SK-N-SH (cell line): ENCODE results near the gene PIK3R2. TPM values are rescaled to one million over a fixed set of nuclear protein-coding genes. Genes with fewer than 3 reads are reported as not detected.

Experiments
- CTCF ChIA-PET: fragments of 300-600, 350-600 bp; formaldehyde crosslinking; extraction: SDS; loops from one replicate; lab custom pipeline; 2021; lab: Yijun Ruan, JAX
- POLR2A ChIA-PET: fragments of 350-600 bp; sonication (Branson Sonifier 250); formaldehyde crosslinking; extraction: SDS; loops from one replicate; lab custom pipeline; 2020; ENCODE audit warnings: antibody characterized with exemption, inconsistent platforms; lab: Yijun Ruan, JAX
- DNase-seq: peaks from one replicate; pipeline ENCODE4 v3.0.0; 2012
- H2AFZ ChIP-seq: fragments of 200-600 bp; sonication (generic); 2 replicates; pipeline ENCODE4 v1.8.1; 2016; ENCODE audit warnings: antibody characterized with exemption, mild to moderate bottlenecking, low read depth
- H3F3A ChIP-seq: fragments of 200-600 bp; sonication (generic); replicated peaks from 2 replicates; pipeline ENCODE3; 2016; ENCODE audit warnings: antibody characterized with exemption, mild to moderate bottlenecking; ENCODE audit not compliant: insufficient read depth
- H3K27ac ChIP-seq, 2 experiments: fragments of 200-500 bp in 1 of 2; fragments of 200-600 bp in 1 of 2; sonication (Bioruptor generic) in 1 of 2; sonication (generic), shearing (Covaris generic) in 1 of 2; 2 replicates each; pipeline versions ENCODE4 v1.5.1 to v1.6.1; 2014 to 2016; ENCODE audit warnings: low read depth in 2 of 2, inconsistent platforms in 1 of 2, low read length in 1 of 2, mild to moderate bottlenecking in 1 of 2, mixed read lengths in 1 of 2
- H3K27me3 ChIP-seq: fragments of 200-600 bp; sonication (generic), shearing (Covaris generic); 2 replicates; pipeline ENCODE4 v1.6.1; 2016; ENCODE audit warnings: mixed run types; ENCODE audit not compliant: insufficient read depth
- H3K36me3 ChIP-seq, 2 experiments: fragments of 200-500 bp in 1 of 2; fragments of 200-600 bp in 1 of 2; sonication (Bioruptor generic) in 1 of 2; sonication (generic) in 1 of 2; replicated peaks in 1 of 2; 2 replicates each; pipeline versions ENCODE3 to v1.5.1; 2014 to 2016; ENCODE audit warnings: low read length in 1 of 2, mild to moderate bottlenecking in 1 of 2; ENCODE audit not compliant: insufficient read depth in 2 of 2, control insufficient read depth in 1 of 2
- H3K4me1 ChIP-seq, 2 experiments: fragments of 200-500 bp in 1 of 2; fragments of 200-600 bp in 1 of 2; sonication (Bioruptor generic) in 1 of 2; sonication (generic), shearing (Covaris generic) in 1 of 2; 2 replicates each; pipeline versions ENCODE4 v1.5.1 to v1.6.1; 2014 to 2016; ENCODE audit warnings: low read depth in 1 of 2, low read length in 1 of 2, mixed run types in 1 of 2; ENCODE audit not compliant: insufficient read depth in 2 of 2, control insufficient read depth in 1 of 2
- H3K4me2 ChIP-seq: fragments of 200-600 bp; sonication (generic), shearing (Covaris generic); 2 replicates; pipeline ENCODE4 v1.6.1; 2017; ENCODE audit warnings: mixed run types
- H3K4me3 ChIP-seq, 2 experiments: fragments of 200-500 bp in 1 of 2; fragments of 200-600 bp in 1 of 2; sonication (Bioruptor generic) in 1 of 2; sonication (generic), shearing (Covaris generic) in 1 of 2; 2 replicates each; pipeline versions ENCODE4 v1.5.1 to v1.8.1; 2014 to 2016; ENCODE audit warnings: low read depth in 2 of 2, inconsistent platforms in 1 of 2, low read length in 1 of 2, mild to moderate bottlenecking in 1 of 2, mixed read lengths in 1 of 2, moderate library complexity in 1 of 2
- H3K79me2 ChIP-seq: fragments of 200-600 bp; sonication (generic); 2 replicates; pipeline ENCODE4 v1.8.1; 2017; ENCODE audit warnings: mild to moderate bottlenecking; ENCODE audit not compliant: insufficient read depth
- H3K9ac ChIP-seq: fragments of 200-600 bp; sonication (generic); 2 replicates; pipeline ENCODE4 v1.6.1; 2017; ENCODE audit warnings: mixed run types
- H3K9me2 ChIP-seq: fragments of 200-600 bp; sonication (generic); 2 replicates; pipeline ENCODE4 v1.6.1; 2017; ENCODE audit warnings: mixed run types
- H3K9me3 ChIP-seq: fragments of 200-600 bp; sonication (generic); 2 replicates; pipeline ENCODE4 v1.6.1; 2017; ENCODE audit warnings: mixed run types, mild to moderate bottlenecking, moderate library complexity
- H4K20me1 ChIP-seq: fragments of 200-600 bp; sonication (generic); 2 replicates; pipeline ENCODE4 v1.6.1; 2017; ENCODE audit warnings: mild to moderate bottlenecking, mixed run types; ENCODE audit not compliant: insufficient read depth
- CTCF ChIP-seq: fragments of 200-600 bp; sonication (generic); IDR thresholded peaks from 2 replicates; pipeline ENCODE4 v1.6.1; 2017; ENCODE audit warnings: antibody characterized with exemption, mild to moderate bottlenecking, moderate library complexity
- EZH2phosphoT487 ChIP-seq: fragments of 200-600 bp; sonication (generic); IDR thresholded peaks from 2 replicates; pipeline ENCODE4 v1.6.1; 2017; ENCODE audit warnings: low read depth, mixed run types, mild to moderate bottlenecking, antibody characterized with exemption, moderate library complexity, borderline replicate concordance
- FOXJ3 ChIP-seq: sonication (generic); formaldehyde crosslinking; IDR thresholded peaks from 2 replicates; pipeline ENCODE4 v1.5.1; 2020; ENCODE audit warnings: mild to moderate bottlenecking, missing genetic modification reagents
- GABPA ChIP-seq: IDR thresholded peaks from 2 replicates; pipeline ENCODE4 v1.4.0; 2012; ENCODE audit warnings: low read depth, mild to moderate bottlenecking
- GATA2 ChIP-seq: sonication (generic); formaldehyde crosslinking; IDR thresholded peaks from 2 replicates; pipeline ENCODE4 v1.5.0; 2020; ENCODE audit warnings: mild to moderate bottlenecking, missing genetic modification reagents
- JUND ChIP-seq: IDR thresholded peaks from 2 replicates; pipeline ENCODE4 v1.4.0; 2012
- POLR2AphosphoS5 ChIP-seq: IDR thresholded peaks from 2 replicates; pipeline ENCODE4 v1.6.1; 2012; ENCODE audit warnings: low read depth, low read length
- RAD21 ChIP-seq: IDR thresholded peaks from 2 replicates; pipeline ENCODE4 v1.6.1; 2012; ENCODE audit warnings: mild to moderate bottlenecking, low read length
- RCOR1 ChIP-seq: fragments of 150-350 bp; IDR thresholded peaks from 2 replicates; pipeline ENCODE4 v1.6.1; 2017; ENCODE audit warnings: antibody characterized with exemption, low read length
- RFX5 ChIP-seq: IDR thresholded peaks from 2 replicates; pipeline ENCODE4 v1.6.1; 2012; ENCODE audit warnings: mild to moderate bottlenecking, improper control_type of control experiment, low read length
- RXRA ChIP-seq: IDR thresholded peaks from 2 replicates; pipeline ENCODE4 v1.4.0; 2012; ENCODE audit warnings: low read depth, mild to moderate bottlenecking, borderline replicate concordance
- TEAD4 ChIP-seq: IDR thresholded peaks from 2 replicates; pipeline ENCODE4 v1.4.0; 2012; ENCODE audit warnings: mild to moderate bottlenecking, borderline replicate concordance; ENCODE audit not compliant: insufficient read depth
- USF2 ChIP-seq: fragments of 150-350 bp; IDR thresholded peaks from 2 replicates; pipeline ENCODE4 v1.6.1; 2017; ENCODE audit warnings: antibody characterized with exemption, low read length, low read depth, borderline replicate concordance
- YY1 ChIP-seq: IDR thresholded peaks from 2 replicates; pipeline ENCODE4 v1.4.0; 2012; ENCODE audit warnings: low read depth, mild to moderate bottlenecking
- WGBS: methylation state at CpG from one replicate; pipeline ENCODE4 v1.1.6; 2017; ENCODE audit warnings: low lambda C conversion rate; 5-methylcytosine and 5-hydroxymethylcytosine counted together
- polyA plus RNA-seq, 3 experiments: library from polyadenylated mRNA; depleted of rRNA; stranded (reverse); fragments of >200 nt; gene quantifications; 2 replicates each; pipeline ENCODE4 v1.2.3, GENCODE V29; 2012

PIK3R2 gene
- polyA plus RNA-seq, 1 of the 3 experiments (the other 2 are of a cell fraction) = 36.6 TPM

GRCh38 chr19:18130523-18131242 is 22.3 kb upstream of the PIK3R2 start:
- Histone ChIP-seq H3K27me3 (no peaks in the 10 kb centered on the region), H4K20me1 (no peaks in the 10 kb centered on the region), H3K36me3 (peaks cover 17% of the 10 kb centered on the region in 2 experiments), H3K4me3 (no peak overlapping the region), H3K9me2 (no peaks in the 10 kb centered on the region), H3K79me2 (no peaks in the 10 kb centered on the region), H3K9ac (no peak overlapping the region), H3K9me3 (no peaks in the 10 kb centered on the region), H3K4me1 (no peaks in the 10 kb centered on the region), H3K27ac (no peak overlapping the region), H3F3A (no peaks in the 10 kb centered on the region)
- 98% methylated on average over 15 of the region's 21 CpGs for WGBS
- POLR2A ChIA-PET = no interaction called here
- CTCF ChIA-PET = interaction anchor here (1.3 kb wide), 1 partner anchor 12 kb away, joined by 3 read pairs; no protein-coding TSS in a partner anchor
- DNase-seq = no peak
- TF ChIP-seq POLR2AphosphoS5 = no peak
- no peak for TF ChIP-seq CTCF
- TF ChIP-seq YY1 = no peak
- TF ChIP-seq RXRA = no peak
- no peak for TF ChIP-seq EZH2phosphoT487
- TF ChIP-seq FOXJ3 (CRISPR knock-in tag) = no peak
- no peak for TF ChIP-seq TEAD4
- no peak for TF ChIP-seq GATA2
- TF ChIP-seq RAD21 = no peak
- TF ChIP-seq RCOR1 = no peak
- no peak for TF ChIP-seq RFX5
- no peak for TF ChIP-seq GABPA
- TF ChIP-seq USF2 = no peak
- TF ChIP-seq JUND = no peak
- TF ChIP-seq, all 33 proteins: peak for 0
- H2AFZ ChIP-seq = no peak overlapping the region
- no peak overlapping the region for H3K4me2 ChIP-seq
